Epidermal melanocyte (primary cell): ENCODE measurements around the gene ADGRB3.
"Not testable (repeated sequence)": the region's sequence is repeated elsewhere in the genome, so short reads cannot be mapped to it uniquely, and the experiment has no call there.

Experiments used
- DNase-seq: peaks from one replicate; pipeline ENCODE4 v3.0.0; 2011; ENCODE audit warnings: low spot score; ENCODE audit not compliant: insufficient read length

The ADGRB3 gene

GRCh38 chr6:69232496-69232895 is 597.4 kb downstream of the ADGRB3 start:
- DNase-seq: no peak

GRCh38 chr6:69232911-69233448 is 597.9 kb downstream of the ADGRB3 start:
- DNase-seq: peak; percentile 18

- no peak for DNase-seq
Measured at GRCh38 chr6:69238067-69238466, 603.0 kb downstream of the ADGRB3 start.

GRCh38 chr6:69246983-69247382 is 611.9 kb downstream of the ADGRB3 start:
- DNase-seq: no peak

- DNase-seq: no peak
Measured at GRCh38 chr6:69261010-69261409, 625.9 kb downstream of the ADGRB3 start.

- DNase-seq: no peak
Measured at GRCh38 chr6:69263297-69263696, 628.2 kb downstream of the ADGRB3 start.

- DNase-seq: no peak
Measured at GRCh38 chr6:69265090-69265489, 630.0 kb downstream of the ADGRB3 start.

- DNase-seq: no peak
Measured at GRCh38 chr6:69265706-69266105, 630.6 kb downstream of the ADGRB3 start.

- no peak for DNase-seq
Measured at GRCh38 chr6:69276204-69276603, 641.1 kb downstream of the ADGRB3 start.

GRCh38 chr6:69279805-69280204 is 644.7 kb downstream of the ADGRB3 start:
- no peak for DNase-seq

GRCh38 chr6:69280858-69281257 is 645.8 kb downstream of the ADGRB3 start:
- DNase-seq: no peak

- no peak for DNase-seq
Measured at GRCh38 chr6:69284176-69284730, 649.2 kb downstream of the ADGRB3 start.

- DNase-seq: no peak
Measured at GRCh38 chr6:69285054-69285453, 650.0 kb downstream of the ADGRB3 start.

- DNase-seq: no peak
Measured at GRCh38 chr6:69286331-69286730, 651.2 kb downstream of the ADGRB3 start.

GRCh38 chr6:69288198-69288597 is 653.1 kb downstream of the ADGRB3 start:
- DNase-seq: not testable (repeated sequence)

GRCh38 chr6:69289689-69290495 is 654.8 kb downstream of the ADGRB3 start:
- DNase-seq: no peak

- no peak for DNase-seq
Measured at GRCh38 chr6:69293471-69293870, 658.4 kb downstream of the ADGRB3 start.

GRCh38 chr6:69294407-69294806 is 659.3 kb downstream of the ADGRB3 start:
- no peak for DNase-seq

- DNase-seq: no peak
Measured at GRCh38 chr6:69294862-69295261, 659.8 kb downstream of the ADGRB3 start.

- no peak for DNase-seq
Measured at GRCh38 chr6:69303382-69303781, 668.3 kb downstream of the ADGRB3 start.

GRCh38 chr6:69305456-69305855 is 670.4 kb downstream of the ADGRB3 start:
- no peak for DNase-seq

GRCh38 chr6:69308584-69308983 is 673.5 kb downstream of the ADGRB3 start:
- no peak for DNase-seq

GRCh38 chr6:69311888-69312287 is 676.8 kb downstream of the ADGRB3 start:
- no peak for DNase-seq
